ENCODE measurements around the gene PLA2G6. TPM values are rescaled to one million over a fixed set of nuclear protein-coding genes. Genes with fewer than 3 reads are reported as not detected.

The PLA2G6 gene
- total and polyA plus RNA-seq, 12 donors: 6.0 to 35.1 (median 13.5) TPM

- H3K36me3 ChIP-seq: no peaks in the 10 kb centered on the region
- DNase-seq (no peak), ATAC-seq (no peak)
- H3K4me1 ChIP-seq: peaks cover 0 to 21% (median 5%) of the 10 kb centered on the region in 9 donors
- intact Hi-C loops (cut with DNase I): no loop called here
- whole genome bisulfite sequencing, 2 donors: 87 to 91% methylated on average over 3 of the region's 3 CpGs
- no peak for TF ChIP-seq CTCF (IDR thresholded peaks at IDR 0.05)
- H3K9me3 ChIP-seq: no peaks in the 10 kb centered on the region
- H3K27me3 ChIP-seq: no peaks in the 10 kb centered on the region
- H3K4me3 ChIP-seq: no peak overlapping the region
- no peak overlapping the region for H3K27ac ChIP-seq
Observed at GRCh38 chr22:38192475-38192863, 10.8 kb upstream of the PLA2G6 start.

DNA sequence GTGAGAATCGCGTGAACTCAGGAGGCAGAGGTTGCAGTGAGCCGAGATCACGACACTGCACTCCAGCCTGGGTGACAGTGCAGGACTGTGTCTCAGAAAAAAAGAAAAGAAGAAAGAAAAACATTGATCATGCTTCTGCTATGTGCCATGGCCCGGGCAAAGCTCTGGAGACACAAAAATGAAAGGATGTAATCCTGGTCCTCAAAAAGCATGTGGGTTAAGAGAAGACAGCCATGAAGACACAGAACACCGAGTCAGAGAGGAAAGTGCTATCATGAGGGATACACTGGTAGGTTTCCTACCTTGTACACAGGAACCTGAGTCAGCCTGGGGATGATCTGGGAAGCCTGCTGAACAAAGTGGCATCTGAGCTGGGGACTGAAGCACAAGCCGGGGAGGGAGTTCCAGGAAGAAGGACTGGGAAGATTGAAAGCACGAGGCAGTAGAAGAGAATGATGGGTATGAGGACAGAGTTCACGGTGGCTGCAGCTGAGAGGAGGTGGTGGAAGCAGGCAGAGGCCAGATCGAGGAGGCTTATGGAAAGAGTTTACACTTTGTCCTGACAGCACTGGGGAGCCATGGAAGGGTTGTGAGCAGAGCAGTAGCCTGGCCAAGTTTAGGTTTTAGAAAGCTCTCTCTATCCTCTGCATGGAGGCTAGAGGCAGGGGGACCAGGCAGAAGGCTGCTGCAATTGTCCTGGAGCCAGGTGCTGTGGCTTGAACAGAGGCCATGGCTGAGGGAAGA lies 10.3 kb upstream of the PLA2G6 start:
- ATAC-seq (no peak), DNase-seq (no peak)
- Histone ChIP-seq H3K27me3 (no peaks in the 10 kb centered on the region), H3K4me3 (no peak overlapping the region), H3K9me3 (no peaks in the 10 kb centered on the region), H3K27ac (no peak overlapping the region), H3K4me1 (peaks cover 0 to 24% (median 5%) of the 10 kb centered on the region in 9 donors), H3K36me3 (no peaks in the 10 kb centered on the region)
- intact Hi-C loops (cut with DNase I): no loop called here
- WGBS, 2 donors: 84 to 86% methylated on average over 10 of the region's 10 CpGs
- no peak for TF ChIP-seq CTCF (IDR thresholded peaks at IDR 0.05)

DNA sequence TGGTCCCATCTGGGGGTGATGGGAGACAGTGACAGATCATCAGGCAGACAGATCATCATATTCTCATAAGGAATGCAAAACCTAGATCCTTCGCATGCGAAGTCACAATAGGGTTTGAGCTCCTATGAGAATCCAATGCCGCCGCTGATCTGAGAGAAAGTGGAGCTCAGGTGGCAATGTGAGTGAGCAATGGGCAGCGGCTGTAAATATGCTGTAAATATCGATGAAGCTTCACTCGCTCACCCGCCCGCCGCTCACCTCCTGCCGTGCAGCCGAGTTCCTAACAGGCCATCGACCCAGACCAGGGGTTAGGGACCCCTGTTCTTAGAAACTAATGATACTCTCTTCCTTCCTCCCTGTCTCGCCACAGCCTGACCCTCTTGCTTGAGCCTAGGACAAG lies 9.4 kb upstream of the PLA2G6 start:
- no peaks in the 10 kb centered on the region for H3K9me3 ChIP-seq
- H3K27ac ChIP-seq: no peak overlapping the region
- 87 to 91% methylated on average over 14 of the region's 14 CpGs for WGBS, 2 donors
- no peaks in the 10 kb centered on the region for H3K27me3 ChIP-seq
- H3K4me3 ChIP-seq: no peak overlapping the region
- H3K36me3 ChIP-seq: no peaks in the 10 kb centered on the region
- intact Hi-C loops (cut with DNase I): no loop called here
- DNase-seq (no peak), ATAC-seq (no peak)
- TF ChIP-seq CTCF (IDR thresholded peaks at IDR 0.05): no peak
- H3K4me1 ChIP-seq: peaks cover 0 to 24% (median 5%) of the 10 kb centered on the region in 9 donors

- ATAC-seq (no peak), DNase-seq (no peak)
- Histone ChIP-seq H3K4me1 (peaks cover 0 to 24% (median 5%) of the 10 kb centered on the region in 9 donors), H3K4me3 (no peak overlapping the region), H3K27ac (no peak overlapping the region), H3K27me3 (no peaks in the 10 kb centered on the region), H3K36me3 (no peaks in the 10 kb centered on the region), H3K9me3 (no peaks in the 10 kb centered on the region)
- intact Hi-C loops (cut with DNase I): no loop called here
- TF ChIP-seq CTCF (IDR thresholded peaks at IDR 0.05): no peak
- 67 to 72% methylated on average over 6 of the region's 6 CpGs for WGBS, 2 donors
Observed at GRCh38 chr22:38190581-38190980, 9.0 kb upstream of the PLA2G6 start.
